Measurements from ENCODE around the gene CASKIN1. TPM values are rescaled to one million over a fixed set of nuclear protein-coding genes. Genes with fewer than 3 reads are reported as not detected.

Gene CASKIN1
- total and polyA plus RNA-seq, 4 donors: 0.09 to 0.35 (median 0.12) TPM

GRCh38 chr16:2233046-2233775, 36.8 kb upstream of the CASKIN1 start:
- no peak for DNase-seq
- H3K9me3 ChIP-seq (ENCODE audit: control insufficient read depth in 4 of 4, insufficient read depth in 3 of 4, low read length in 3 of 4): peaks cover 0 to 22% (median 0%) of the 10 kb centered on the region in 4 donors
- WGBS, 2 donors: 96% methylated on average over 27 to 28 of the region's 28 CpGs
- H3K9ac ChIP-seq (ENCODE audit: insufficient read depth in 1 of 2, low read length in 2 of 2): no peak overlapping the region
- H3K4me1 ChIP-seq (ENCODE audit: control insufficient read depth in 5 of 5, insufficient read depth in 5 of 5, low read length in 5 of 5): peaks cover 0 to 13% (median 7%) of the 10 kb centered on the region in 5 donors
- H3K4me3 ChIP-seq: no peak overlapping the region
- H3K27ac ChIP-seq (ENCODE audit: low read depth in 1 of 2, low read length in 1 of 2): no peak overlapping the region
- TF ChIP-seq, protein P1, sequence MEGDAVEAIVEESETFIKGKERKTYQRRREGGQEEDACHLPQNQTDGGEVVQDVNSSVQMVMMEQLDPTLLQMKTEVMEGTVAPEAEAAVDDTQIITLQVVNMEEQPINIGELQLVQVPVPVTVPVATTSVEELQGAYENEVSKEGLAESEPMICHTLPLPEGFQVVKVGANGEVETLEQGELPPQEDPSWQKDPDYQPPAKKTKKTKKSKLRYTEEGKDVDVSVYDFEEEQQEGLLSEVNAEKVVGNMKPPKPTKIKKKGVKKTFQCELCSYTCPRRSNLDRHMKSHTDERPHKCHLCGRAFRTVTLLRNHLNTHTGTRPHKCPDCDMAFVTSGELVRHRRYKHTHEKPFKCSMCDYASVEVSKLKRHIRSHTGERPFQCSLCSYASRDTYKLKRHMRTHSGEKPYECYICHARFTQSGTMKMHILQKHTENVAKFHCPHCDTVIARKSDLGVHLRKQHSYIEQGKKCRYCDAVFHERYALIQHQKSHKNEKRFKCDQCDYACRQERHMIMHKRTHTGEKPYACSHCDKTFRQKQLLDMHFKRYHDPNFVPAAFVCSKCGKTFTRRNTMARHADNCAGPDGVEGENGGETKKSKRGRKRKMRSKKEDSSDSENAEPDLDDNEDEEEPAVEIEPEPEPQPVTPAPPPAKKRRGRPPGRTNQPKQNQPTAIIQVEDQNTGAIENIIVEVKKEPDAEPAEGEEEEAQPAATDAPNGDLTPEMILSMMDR (IDR thresholded peaks at IDR 0.05; ENCODE audit: control extremely low read depth, extremely low read depth): no peak
- H3K36me3 ChIP-seq (ENCODE audit: control insufficient read depth in 4 of 4, insufficient read depth in 4 of 4, low read length in 4 of 4): peaks cover 3 to 78% (median 31%) of the 10 kb centered on the region in 4 donors
- no peak for ATAC-seq (ENCODE audit: insufficient read depth, low FRiP score)
- peaks cover 0 to 27% (median 4%) of the 10 kb centered on the region in 3 donors for H3K27me3 ChIP-seq (ENCODE audit: control insufficient read depth in 3 of 3, insufficient read depth in 3 of 3, low read length in 2 of 3)

- 94% methylated on average over 38 to 41 of the region's 41 CpGs for WGBS, 2 donors
- H3K4me3 ChIP-seq: no peak overlapping the region
- no peak for DNase-seq
Measured at GRCh38 chr16:2232094-2232990, 35.9 kb upstream of the CASKIN1 start.

GRCh38 chr16:2231016-2231931, 34.9 kb upstream of the CASKIN1 start:
- H3K27me3 ChIP-seq (ENCODE audit: control insufficient read depth in 3 of 3, insufficient read depth in 3 of 3, low read length in 2 of 3): peaks cover 0 to 10% (median 4%) of the 10 kb centered on the region in 3 donors
- DNase-seq (no peak), ATAC-seq (ENCODE audit: insufficient read depth, low FRiP score) (no peak)
- H3K9ac ChIP-seq (ENCODE audit: insufficient read depth in 1 of 2, low read length in 2 of 2): no peak overlapping the region
- H3K4me1 ChIP-seq (ENCODE audit: control insufficient read depth in 5 of 5, insufficient read depth in 5 of 5, low read length in 5 of 5): peaks cover 0 to 2% (median 1%) of the 10 kb centered on the region in 5 donors
- H3K4me3 ChIP-seq: no peak overlapping the region
- 92% methylated on average over 29 of the region's 29 CpGs for WGBS, 2 donors
- peaks cover 0 to 22% (median 0%) of the 10 kb centered on the region in 4 donors for H3K9me3 ChIP-seq (ENCODE audit: control insufficient read depth in 4 of 4, insufficient read depth in 3 of 4, low read length in 3 of 4)
- H3K36me3 ChIP-seq (ENCODE audit: control insufficient read depth in 4 of 4, insufficient read depth in 4 of 4, low read length in 4 of 4): peaks cover 3 to 81% (median 32%) of the 10 kb centered on the region in 4 donors
- TF ChIP-seq, protein P1 (IDR thresholded peaks at IDR 0.05; ENCODE audit: control extremely low read depth, extremely low read depth): no peak
- H3K27ac ChIP-seq (ENCODE audit: low read depth in 1 of 2, low read length in 1 of 2): no peak overlapping the region

More at GRCh38 chr16:2232094-2232990, 35.9 kb upstream of the CASKIN1 start:
- TF ChIP-seq, protein P1 (IDR thresholded peaks at IDR 0.05; ENCODE audit: control extremely low read depth, extremely low read depth): no peak
- no peak overlapping the region for H3K27ac ChIP-seq (ENCODE audit: low read depth in 1 of 2, low read length in 1 of 2)
- peaks cover 0 to 22% (median 0%) of the 10 kb centered on the region in 4 donors for H3K9me3 ChIP-seq (ENCODE audit: control insufficient read depth in 4 of 4, insufficient read depth in 3 of 4, low read length in 3 of 4)
- H3K36me3 ChIP-seq (ENCODE audit: control insufficient read depth in 4 of 4, insufficient read depth in 4 of 4, low read length in 4 of 4): peaks cover 3 to 81% (median 32%) of the 10 kb centered on the region in 4 donors
- peaks cover 0 to 21% (median 4%) of the 10 kb centered on the region in 3 donors for H3K27me3 ChIP-seq (ENCODE audit: control insufficient read depth in 3 of 3, insufficient read depth in 3 of 3, low read length in 2 of 3)
- no peak overlapping the region for H3K9ac ChIP-seq (ENCODE audit: insufficient read depth in 1 of 2, low read length in 2 of 2)
- peaks cover 0 to 11% (median 7%) of the 10 kb centered on the region in 5 donors for H3K4me1 ChIP-seq (ENCODE audit: control insufficient read depth in 5 of 5, insufficient read depth in 5 of 5, low read length in 5 of 5)
- no peak for ATAC-seq (ENCODE audit: insufficient read depth, low FRiP score)

Measured in lung (tissue), 12 donors.